ENCODE measurements around the gene ASTN2.

ASTN2 gene

GRCh38 chr9:116504893-116505480, 909.9 kb downstream of the ASTN2 start:
- no peak for DNase-seq (ENCODE audit: low spot score)

GRCh38 chr9:116504081-116504480, 910.8 kb downstream of the ASTN2 start:
- no peak for DNase-seq (ENCODE audit: low spot score)

GRCh38 chr9:116502746-116503145, 912.1 kb downstream of the ASTN2 start:
- DNase-seq (ENCODE audit: low spot score): no peak

- DNase-seq (ENCODE audit: low spot score): no peak
These were observed 913.0 kb downstream of the ASTN2 start for GRCh38 chr9:116501871-116502270.

- no peak for DNase-seq (ENCODE audit: low spot score)
These were observed 914.6 kb downstream of the ASTN2 start for GRCh38 chr9:116499986-116500871.

GRCh38 chr9:116499434-116499833, 915.4 kb downstream of the ASTN2 start:
- DNase-seq (ENCODE audit: low spot score): no peak

GRCh38 chr9:116497095-116497890, 917.6 kb downstream of the ASTN2 start:
- no peak for DNase-seq (ENCODE audit: low spot score)

GRCh38 chr9:116496167-116496566, 918.7 kb downstream of the ASTN2 start:
- DNase-seq (ENCODE audit: low spot score): no peak

- no peak for DNase-seq (ENCODE audit: low spot score)
These were observed 919.1 kb downstream of the ASTN2 start for GRCh38 chr9:116495725-116496124.

- DNase-seq (ENCODE audit: low spot score): no peak
These were observed 919.8 kb downstream of the ASTN2 start for GRCh38 chr9:116494815-116495634.

GRCh38 chr9:116493183-116493860, 921.5 kb downstream of the ASTN2 start:
- no peak for DNase-seq (ENCODE audit: low spot score)

GRCh38 chr9:116491659-116492058, 923.2 kb downstream of the ASTN2 start:
- DNase-seq (ENCODE audit: low spot score): no peak

- DNase-seq (ENCODE audit: low spot score): no peak
These were observed 923.6 kb downstream of the ASTN2 start for GRCh38 chr9:116491219-116491618.

GRCh38 chr9:116490321-116490720, 924.5 kb downstream of the ASTN2 start:
- no peak for DNase-seq (ENCODE audit: low spot score)

GRCh38 chr9:116488373-116488772, 926.5 kb downstream of the ASTN2 start:
- DNase-seq (ENCODE audit: low spot score): no peak

- DNase-seq (ENCODE audit: low spot score): no peak
These were observed 930.3 kb downstream of the ASTN2 start for GRCh38 chr9:116484492-116485061.

- DNase-seq (ENCODE audit: low spot score): no peak
These were observed 931.0 kb downstream of the ASTN2 start for GRCh38 chr9:116483622-116484491.

GRCh38 chr9:116482740-116483139, 932.1 kb downstream of the ASTN2 start:
- no peak for DNase-seq (ENCODE audit: low spot score)

GRCh38 chr9:116480700-116481099, 934.2 kb downstream of the ASTN2 start:
- no peak for DNase-seq (ENCODE audit: low spot score)

GRCh38 chr9:116479967-116480366, 934.9 kb downstream of the ASTN2 start:
- no peak for DNase-seq (ENCODE audit: low spot score)

All from COLO829 (cell line).